Inflammatory macrophage treated with lipopolysaccharide for 4 hours (primary cell): ENCODE data around the gene COL25A1.
A peak's percentile ranks its signal among the peaks of the same experiment; 100 is the strongest.
"Not testable (repeated sequence)": the region's sequence is repeated elsewhere in the genome, so short reads cannot be mapped to it uniquely, and the experiment has no call there.

Experiments
- DNase-seq: peaks from one replicate; pipeline ENCODE4 v3.0.0-alpha.2; 2020

The COL25A1 gene

GRCh38 chr4:109166586-109166985 is 135.9 kb downstream of the COL25A1 start:
- DNase-seq = no peak

DNA sequence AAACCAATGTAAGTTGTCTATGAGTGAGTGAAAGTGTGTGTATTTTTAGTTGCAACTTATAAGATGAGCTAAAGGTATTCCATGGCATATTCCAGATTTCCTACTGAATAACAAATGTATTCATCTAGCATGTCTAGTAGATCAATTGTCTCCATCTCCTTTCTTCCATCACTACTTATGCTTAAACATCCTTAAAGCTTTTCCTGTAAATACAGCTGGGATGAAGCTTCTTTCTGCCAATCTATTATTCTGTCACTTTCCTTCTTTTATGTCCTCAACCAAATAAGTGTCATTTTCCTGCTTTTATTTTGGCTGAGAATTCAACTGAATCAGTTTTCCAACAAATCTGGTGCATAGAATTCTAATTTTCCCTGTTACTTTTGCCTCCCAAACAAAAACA is 136.3 kb downstream of the COL25A1 start:
- no peak for DNase-seq

DNA sequence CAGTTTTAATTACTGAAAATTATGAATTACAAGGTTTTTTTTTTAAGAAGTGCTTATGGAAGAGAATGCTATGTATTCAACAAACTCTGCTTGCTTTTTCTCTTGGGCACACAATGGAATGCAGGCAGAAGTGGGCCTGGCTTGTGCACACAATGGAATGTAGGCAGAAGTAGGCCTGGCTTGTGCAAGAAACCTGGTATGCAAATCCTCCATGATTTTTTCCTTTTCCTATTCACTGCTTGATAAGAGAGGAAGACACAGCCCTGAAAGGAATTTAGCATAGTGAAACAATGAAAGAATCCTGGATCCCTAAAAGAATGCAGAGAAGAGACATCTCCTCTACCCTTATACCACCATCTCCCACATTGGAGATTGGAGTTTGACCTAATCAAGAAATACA is 138.4 kb downstream of the COL25A1 start:
- no peak for DNase-seq

DNA sequence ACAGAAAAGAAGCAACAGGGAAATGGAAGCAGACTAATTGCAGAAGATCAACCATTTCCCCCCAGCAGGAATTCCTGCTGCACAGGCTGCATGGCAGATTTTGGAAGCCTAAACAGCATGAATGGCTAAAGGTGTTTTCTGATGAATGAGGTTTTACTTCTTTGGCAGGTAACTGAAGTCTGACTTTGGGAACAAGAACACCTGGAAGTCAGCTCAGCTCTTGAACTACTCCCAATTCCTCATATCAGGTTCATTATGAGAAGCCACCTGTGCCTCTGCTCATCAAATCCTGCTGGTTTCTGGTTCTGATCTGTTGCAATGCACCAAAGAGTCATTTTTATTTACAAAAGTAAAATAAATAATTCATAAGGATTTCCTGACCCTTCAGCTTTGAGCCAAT is 139.0 kb downstream of the COL25A1 start:
- no peak for DNase-seq

- no peak for DNase-seq
These were observed 139.7 kb downstream of the COL25A1 start for GRCh38 chr4:109162759-109163158.

- no peak for DNase-seq
These were observed 142.0 kb downstream of the COL25A1 start for GRCh38 chr4:109160494-109160893.

DNA sequence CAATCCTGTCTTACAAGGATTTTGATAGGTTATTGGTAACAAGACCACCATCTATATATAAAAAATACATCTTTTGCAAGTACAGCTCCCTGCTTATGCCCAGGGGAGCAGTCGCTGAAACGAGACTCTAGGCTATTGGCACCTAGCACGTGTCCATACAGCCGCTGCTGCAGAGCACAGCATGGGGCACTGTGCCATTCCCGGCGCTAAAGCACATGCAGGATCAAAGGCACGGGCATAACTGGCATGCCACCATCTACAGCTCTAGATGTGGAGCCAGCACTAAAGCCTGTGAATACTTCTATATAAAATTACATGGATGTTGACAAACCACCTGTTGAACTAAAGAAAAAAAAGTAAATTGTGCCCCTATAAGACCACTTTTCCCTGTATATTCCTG is 144.8 kb downstream of the COL25A1 start:
- DNase-seq = no peak

GRCh38 chr4:109157205-109157604 is 145.3 kb downstream of the COL25A1 start:
- no peak for DNase-seq

- DNase-seq = no peak
These were observed 146.1 kb downstream of the COL25A1 start for GRCh38 chr4:109156356-109156755.

DNA sequence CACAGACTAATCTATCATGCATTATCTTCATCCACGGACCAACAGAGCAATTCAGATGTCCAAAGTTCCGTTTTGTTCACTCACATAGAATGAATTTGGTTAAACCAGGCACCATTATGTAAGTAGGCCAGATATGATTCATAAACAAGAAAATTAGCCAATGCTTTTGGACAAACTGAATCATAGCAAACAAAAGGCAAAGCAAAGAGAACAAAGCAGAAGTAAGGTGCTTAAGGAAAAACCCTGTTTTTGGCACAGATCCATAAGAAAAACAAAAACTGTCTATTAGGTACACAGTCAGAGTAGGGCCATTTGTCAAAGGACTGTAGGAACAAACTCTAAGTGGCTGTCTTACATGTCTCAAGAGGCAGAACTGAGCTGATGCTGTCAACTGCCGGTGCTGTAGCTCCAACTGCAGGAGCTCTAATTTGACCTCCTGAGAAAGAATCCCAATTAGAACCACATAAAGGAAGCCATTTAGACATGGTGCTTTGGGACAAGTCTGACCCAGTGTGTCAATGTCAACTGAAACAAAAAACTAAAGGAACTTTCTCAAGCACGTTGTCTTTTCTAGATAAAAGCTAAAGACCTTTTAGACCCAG is 146.7 kb downstream of the COL25A1 start:
- no peak for DNase-seq

DNA sequence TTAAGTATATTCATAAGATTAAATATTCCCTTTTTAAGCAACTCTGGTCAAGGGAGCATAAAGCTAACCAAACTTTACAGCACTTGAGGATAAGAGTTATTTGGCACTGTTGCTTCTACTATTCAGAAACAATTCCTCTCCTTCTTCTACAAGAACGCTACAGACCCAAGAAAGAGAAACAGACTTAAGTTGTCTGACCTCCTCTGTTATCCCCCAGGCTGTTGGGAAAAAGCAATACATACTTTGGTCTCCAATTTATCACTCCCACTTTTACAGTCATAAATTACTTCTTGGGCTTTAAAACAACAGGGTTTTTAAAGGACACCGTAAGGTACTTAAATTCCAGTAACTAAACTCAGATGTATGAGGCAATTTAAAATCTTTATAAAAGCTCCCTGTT is 147.4 kb downstream of the COL25A1 start:
- no peak for DNase-seq

DNA sequence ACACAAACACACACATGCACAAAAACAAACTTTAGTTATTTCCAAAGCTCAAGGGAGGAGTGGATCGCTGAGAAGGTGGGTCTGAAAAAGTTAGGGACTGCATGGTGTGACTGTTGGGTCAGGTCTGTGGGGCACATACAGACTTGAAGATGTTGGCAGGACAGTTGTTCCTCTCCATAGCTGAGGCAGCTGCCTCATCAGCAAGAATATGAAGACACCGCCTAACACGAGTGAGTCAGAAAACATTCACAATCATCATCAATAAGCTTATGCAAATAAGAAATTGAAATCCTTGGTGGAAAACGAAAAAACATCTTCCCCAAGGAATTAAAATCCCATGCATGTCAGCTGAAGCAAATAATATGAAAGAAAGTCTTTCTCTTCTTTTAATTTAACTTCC is 148.0 kb downstream of the COL25A1 start:
- no peak for DNase-seq

- no peak for DNase-seq
These were observed 152.6 kb downstream of the COL25A1 start for GRCh38 chr4:109149836-109150235.

DNA sequence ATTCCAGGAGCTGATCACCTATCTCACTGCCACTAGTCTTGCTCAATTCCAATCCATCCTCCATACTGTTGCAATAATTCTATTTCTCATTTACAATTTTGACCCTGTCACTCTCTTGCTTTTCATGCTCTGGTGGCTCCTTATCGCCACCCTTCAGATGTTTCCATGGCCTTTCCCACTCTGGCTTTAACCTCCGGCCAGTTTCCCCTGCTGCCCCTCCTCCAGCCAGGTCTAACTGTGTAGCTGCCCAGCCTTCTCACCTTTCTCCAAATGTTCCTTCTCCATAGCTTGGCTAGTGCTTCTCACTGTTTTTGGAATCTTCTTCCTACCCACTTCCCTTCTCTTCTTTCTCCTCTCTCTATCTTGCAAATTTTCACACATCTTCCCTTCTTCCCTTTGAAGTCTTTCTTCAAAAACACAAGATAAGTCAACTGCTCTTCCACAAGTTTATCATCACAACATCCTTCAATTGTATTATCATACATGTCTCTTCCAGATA is 153.8 kb downstream of the COL25A1 start:
- DNase-seq = no peak

- DNase-seq = no peak
These were observed 155.3 kb downstream of the COL25A1 start for GRCh38 chr4:109147135-109147534.

- no peak for DNase-seq
These were observed 156.0 kb downstream of the COL25A1 start for GRCh38 chr4:109146499-109146898.

GRCh38 chr4:109138125-109138524 is 164.3 kb downstream of the COL25A1 start:
- not testable (repeated sequence) for DNase-seq

DNA sequence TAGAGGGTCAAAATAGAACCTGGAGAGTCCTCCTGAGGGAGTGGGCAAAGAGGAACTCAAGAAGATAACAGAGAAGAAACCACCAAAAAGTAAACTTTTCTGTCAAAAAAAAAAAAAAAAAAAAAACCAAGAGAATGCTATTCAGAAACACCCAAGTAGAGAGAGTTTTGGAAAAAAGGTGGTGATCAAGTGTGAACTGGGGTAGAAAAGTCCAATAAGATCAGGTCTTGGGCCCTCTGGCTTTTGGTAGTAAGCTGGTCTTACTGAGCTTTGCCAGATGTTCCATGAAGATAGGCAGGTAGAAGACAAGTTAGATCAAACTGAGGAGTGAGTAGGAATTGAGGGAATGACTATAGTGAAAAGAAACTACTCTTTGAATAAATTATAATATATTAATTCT is 167.5 kb downstream of the COL25A1 start:
- DNase-seq = no peak

DNA sequence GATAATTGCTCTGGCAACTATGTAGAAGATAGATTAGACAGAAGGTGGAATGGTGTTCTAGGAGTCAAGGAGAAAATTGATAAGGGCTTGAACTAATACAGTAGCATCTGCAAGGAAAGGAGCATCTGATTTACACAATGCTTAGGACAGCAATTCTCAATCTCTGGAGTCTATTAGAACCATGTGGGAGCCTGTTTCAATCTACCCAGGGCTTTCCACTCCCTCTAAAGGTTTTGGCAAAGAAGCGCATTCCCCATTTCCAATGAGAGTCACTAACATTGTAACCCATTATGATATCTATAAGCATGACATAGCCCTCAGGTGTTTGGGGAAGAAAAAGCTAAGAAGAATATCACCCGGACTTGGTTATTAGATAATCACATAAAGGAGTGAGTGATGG is 168.2 kb downstream of the COL25A1 start:
- no peak for DNase-seq

GRCh38 chr4:109131559-109131958 is 170.9 kb downstream of the COL25A1 start:
- DNase-seq = no peak

DNA sequence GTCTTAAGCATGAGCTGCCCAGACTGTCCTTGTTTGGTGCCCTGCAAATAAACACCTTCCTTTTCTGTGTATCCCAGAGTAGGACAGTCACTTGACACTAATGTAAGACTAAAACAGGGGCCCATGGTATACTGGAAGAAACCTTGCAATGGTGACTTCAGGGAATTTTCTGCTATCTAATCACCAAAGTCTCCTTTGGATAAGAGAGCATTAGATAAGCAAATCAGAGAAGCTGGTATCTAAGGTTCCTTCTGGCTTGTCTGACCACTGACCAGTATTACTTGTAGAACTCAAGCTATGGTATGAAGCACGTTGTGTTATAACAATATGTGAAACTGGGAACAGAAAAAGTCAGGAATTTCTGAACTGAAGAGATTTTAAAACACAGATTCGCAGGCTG is 173.9 kb downstream of the COL25A1 start:
- no peak for DNase-seq

- no peak for DNase-seq
These were observed 174.6 kb downstream of the COL25A1 start for GRCh38 chr4:109127866-109128265.

DNA sequence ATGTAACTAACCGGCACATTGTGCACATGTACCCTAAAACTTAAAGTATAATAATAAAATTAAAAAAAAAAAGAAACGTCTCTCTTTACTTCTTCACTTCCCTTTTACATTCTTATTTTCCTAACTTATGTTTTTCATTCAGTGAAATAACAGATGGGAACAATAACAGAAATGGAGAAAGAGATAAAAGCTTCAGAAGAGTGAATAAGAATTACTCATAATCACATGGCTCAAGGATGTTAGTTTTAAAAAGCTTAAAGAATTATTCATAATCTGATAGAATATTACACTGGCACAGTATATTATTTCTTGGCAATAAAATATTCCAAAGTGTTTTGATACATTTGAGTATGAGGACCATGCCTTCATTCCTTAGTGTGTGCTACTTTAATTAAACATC is 175.6 kb downstream of the COL25A1 start:
- no peak for DNase-seq

DNA sequence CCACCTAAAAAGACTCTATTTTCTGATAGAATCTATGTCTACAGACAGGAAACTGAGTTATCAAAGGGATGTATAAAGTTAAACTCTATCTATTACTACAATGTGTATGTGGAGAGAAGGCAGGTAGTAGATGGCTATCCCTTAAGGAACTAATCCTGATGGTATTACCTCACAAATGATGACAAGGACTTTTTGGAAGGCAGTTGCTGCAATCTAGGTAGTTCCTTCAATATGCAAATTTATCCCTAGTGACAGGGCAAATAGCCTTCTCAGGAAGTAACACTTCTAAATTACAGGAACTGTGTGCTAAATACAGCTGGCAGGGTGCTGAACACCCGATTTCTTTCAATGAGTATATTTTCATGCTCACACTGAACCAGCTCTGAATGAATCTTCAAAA is 177.4 kb downstream of the COL25A1 start:
- DNase-seq = peak; percentile 13

- no peak for DNase-seq
These were observed 178.5 kb downstream of the COL25A1 start for GRCh38 chr4:109123951-109124350.

DNA sequence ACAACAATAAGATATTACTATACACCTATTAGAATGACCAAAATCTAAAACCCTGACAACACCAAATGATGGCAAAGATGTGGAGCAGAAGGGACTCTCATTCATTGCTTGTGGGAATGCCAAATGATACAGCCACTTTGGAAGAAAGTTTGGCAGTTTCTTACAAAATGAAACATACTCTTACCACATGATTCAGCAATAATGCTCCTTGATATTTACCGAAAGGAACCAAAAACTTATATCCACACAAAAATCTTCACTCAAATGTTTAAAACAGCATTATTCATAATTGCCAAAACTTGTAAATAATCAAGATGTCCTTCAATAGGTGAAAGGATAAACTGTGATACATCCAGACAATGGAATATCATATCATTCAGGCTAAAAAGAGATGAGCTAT is 180.9 kb downstream of the COL25A1 start:
- DNase-seq = no peak
